Left colon (tissue), 2 donors: ENCODE results near the gene SFXN5. TPM values are rescaled to one million over a fixed set of nuclear protein-coding genes. Genes with fewer than 3 reads are reported as not detected.
A peak's percentile ranks its signal among the peaks of the same experiment; 100 is the strongest.

ENCODE experiments used
- ATAC-seq: fragments of 200-7000 bp; cut with Tn5 transposase; one replicate; pipeline ENCODE4 v1.9.1; 2020; ENCODE audit warnings: mild to moderate bottlenecking, moderate library complexity
- DNase-seq, 2 donors: peaks; one replicate each; pipeline ENCODE4 v3.0.0-alpha.2; 2020
- intact Hi-C, 2 donors: fragments of 100-400 bp; cut with DNase I in 1 of 2; cut with micrococcal nuclease in 1 of 2; formaldehyde crosslinking; loops; one replicate each; pipeline versions ENCODE4 v1.11.2 to v1.14.0; 2022; cut with DNase I, micrococcal nuclease
- total RNA-seq, 2 donors: library from RNA; stranded (reverse); fragmentation: NEBNext Ultra II Directional; extraction: Animal tissue kit (Norgen Biotek cat#: 25700); gene quantifications; one replicate each; pipeline ENCODE4 v1.2.1, GENCODE V29; 2021
- donor health status: DM: no; HTN: no; CAD: no.
- donor health status: DM: yes; HTN: yes; CAD: no.

SFXN5 gene
- total RNA-seq, 2 donors from 2014 or later: 19.9 to 20.5 TPM

GRCh38 chr2:72958542-72959385, 112.7 kb downstream of the SFXN5 start:
- DNase-seq: no peak
- no peak for ATAC-seq
- intact Hi-C loops: no loop called here

GRCh38 chr2:72956936-72957335, 114.6 kb downstream of the SFXN5 start:
- no peak for ATAC-seq
- intact Hi-C loops: no loop called here
- no peak for DNase-seq

- intact Hi-C loops: no loop called here
- ATAC-seq: no peak
- no peak for DNase-seq
Observed at GRCh38 chr2:72956050-72956395, 115.5 kb downstream of the SFXN5 start.

DNA sequence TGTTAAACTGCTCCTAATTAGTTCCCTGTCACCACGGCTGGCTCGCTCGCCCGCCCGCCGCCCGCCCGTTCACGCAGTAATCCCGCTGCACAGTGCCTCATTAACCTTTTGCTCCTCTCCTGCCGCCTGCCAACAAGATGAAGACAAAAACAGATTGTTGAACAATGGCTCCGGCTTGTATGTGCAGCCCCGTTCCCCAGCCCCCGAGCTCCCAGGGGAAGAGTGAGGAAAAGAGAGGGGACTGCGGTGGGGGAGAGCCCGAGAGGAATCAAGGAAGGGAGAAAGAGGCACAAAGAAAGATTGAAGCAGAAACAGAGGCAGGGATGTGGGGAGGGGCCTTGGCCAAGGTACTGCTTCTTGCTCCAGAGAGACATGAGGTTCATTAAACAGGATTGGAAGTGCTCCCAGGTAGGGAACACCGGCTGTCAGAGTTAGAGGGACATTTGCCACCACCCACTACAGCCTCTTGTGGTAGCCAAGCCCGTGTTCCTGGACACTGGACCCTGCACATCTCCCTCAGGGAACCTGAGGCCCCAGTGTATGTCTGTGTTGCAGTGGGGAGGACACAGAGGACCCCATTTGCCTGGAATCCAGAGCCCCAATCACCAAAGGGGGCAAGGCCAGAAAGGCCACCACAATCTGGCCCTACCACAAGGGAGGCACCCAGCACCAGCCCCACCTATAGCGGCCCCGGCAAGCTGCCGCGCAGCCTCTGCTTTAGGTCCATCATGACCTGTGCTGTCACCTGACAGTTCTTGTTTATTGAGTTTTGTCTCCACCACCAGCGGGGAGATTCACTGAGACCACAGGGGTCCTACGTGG, 116.1 kb downstream of the SFXN5 start:
- DNase-seq (no peak), ATAC-seq (no peak)
- intact Hi-C loops: no loop called here

- ATAC-seq (no peak), DNase-seq (no peak)
- intact Hi-C loops: no loop called here
Observed at GRCh38 chr2:72954376-72955227, 116.9 kb downstream of the SFXN5 start.

GRCh38 chr2:72953976-72954375, 117.5 kb downstream of the SFXN5 start:
- intact Hi-C loops: no loop called here
- DNase-seq (no peak), ATAC-seq (no peak)

- no peak for DNase-seq
- intact Hi-C loops: no loop called here
- ATAC-seq: no peak
Observed at GRCh38 chr2:72953528-72953927, 118.0 kb downstream of the SFXN5 start.

GRCh38 chr2:72952961-72953360, 118.6 kb downstream of the SFXN5 start:
- ATAC-seq: no peak
- DNase-seq: no peak
- intact Hi-C loops: no loop called here

DNA sequence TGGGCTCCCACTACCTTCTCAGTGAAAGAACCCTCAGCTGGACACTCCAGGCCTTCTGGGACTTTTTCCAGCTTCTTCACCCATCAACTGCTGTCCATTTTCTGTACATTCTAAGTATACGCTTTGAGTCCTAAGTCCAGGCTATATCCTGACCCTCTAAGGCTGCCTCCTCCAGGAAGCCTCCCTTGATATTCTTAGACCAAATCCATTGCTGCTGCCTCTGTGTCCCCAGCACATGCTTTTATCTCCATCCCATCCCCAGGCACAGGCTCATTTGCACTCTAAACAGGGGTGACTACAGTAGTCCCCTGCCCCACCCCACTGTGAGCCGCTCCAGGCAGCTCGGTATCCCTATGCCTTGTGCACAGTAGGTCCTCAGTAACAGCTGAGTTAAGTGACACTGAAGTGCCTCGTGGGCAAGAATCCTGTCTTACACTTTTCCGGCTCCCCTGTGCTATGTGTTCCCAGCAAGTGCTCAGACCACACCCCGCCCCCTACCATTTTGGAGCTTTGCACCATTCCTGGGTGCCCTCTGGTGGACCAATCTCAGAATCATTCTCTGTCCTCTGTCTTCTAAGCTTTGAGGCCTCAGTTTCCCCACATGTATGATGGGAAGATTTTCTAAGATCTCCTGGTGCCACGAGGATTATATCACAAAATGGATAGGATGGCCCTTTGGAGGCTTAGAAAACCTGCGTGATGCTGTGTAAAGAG, 119.2 kb downstream of the SFXN5 start:
- ATAC-seq: no peak
- intact Hi-C loops: no loop called here
- DNase-seq: no peak

DNA sequence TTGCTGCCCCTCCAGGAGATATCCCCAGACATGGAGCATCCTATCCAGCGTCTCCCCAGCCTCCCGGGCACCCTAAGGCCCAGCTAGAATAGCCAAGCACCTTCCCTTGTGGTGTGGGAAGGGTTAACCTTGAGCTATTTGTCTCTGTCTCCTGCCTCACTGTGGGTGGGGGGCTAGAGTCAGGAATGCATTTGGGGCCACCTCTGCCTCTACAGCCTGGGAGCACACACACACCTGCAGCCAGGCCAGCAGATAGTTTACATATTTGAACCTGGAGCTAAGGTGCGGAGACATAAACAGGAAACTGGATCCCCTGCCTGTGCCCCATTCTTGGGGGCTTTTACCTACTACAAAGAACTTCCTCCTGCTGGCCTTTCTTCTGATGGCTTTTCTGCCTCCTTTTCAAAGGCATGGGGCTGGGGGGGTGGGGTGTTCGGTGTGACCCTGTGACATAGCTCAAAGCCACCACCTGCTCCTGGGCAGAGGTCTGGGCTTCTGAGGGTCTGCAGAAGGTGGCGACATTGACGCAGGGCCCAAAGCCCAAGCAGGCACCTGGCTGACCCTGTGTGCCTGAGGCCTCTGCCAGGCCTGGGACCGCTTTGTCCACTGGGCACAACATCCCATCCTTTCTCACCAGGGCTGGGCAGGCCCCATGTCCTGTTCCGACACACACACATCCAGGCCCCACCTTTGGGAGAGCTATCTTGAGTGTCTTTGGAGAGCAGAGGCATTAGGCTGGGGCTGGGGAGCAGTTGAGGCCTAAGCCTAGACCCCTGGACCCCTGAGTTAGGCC, 120.0 kb downstream of the SFXN5 start:
- no peak for DNase-seq
- intact Hi-C loops: no loop called here
- ATAC-seq: no peak

- ATAC-seq (peak; percentile 75), DNase-seq (no peak)
- intact Hi-C loops: no loop called here
Observed at GRCh38 chr2:72950558-72951255, 120.8 kb downstream of the SFXN5 start.

DNA sequence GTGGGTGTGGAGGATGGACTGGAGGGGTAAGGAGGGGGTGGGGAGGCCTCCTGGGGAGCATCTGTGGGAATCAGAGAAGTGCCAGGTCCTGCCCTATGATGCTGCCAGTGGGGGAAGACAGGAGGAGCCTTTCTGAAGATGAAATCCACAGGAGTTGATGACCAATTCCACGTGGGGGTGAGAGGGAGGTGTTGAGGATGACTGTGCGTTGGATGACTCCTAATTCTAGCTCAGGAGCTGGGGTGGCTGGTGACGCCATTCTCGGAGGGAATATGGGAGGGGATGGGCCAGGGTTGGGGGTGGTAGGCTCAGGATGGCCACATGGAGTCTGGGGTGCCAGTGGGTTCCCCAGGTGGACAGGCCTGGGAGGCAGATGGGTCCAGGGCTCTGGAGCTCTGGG, 121.9 kb downstream of the SFXN5 start:
- intact Hi-C loops: no loop called here
- no peak for ATAC-seq

GRCh38 chr2:72949045-72949444, 122.5 kb downstream of the SFXN5 start:
- DNase-seq: no peak
- peak; percentile 79 for ATAC-seq
- intact Hi-C loops: no loop called here

More for the DNA sequence above, 121.9 kb downstream of the SFXN5 start:
- no peak for DNase-seq

GRCh38 chr2:72947952-72948830, 123.3 kb downstream of the SFXN5 start:
- ATAC-seq: no peak
- DNase-seq: no peak
- intact Hi-C loops: no loop called here

DNA sequence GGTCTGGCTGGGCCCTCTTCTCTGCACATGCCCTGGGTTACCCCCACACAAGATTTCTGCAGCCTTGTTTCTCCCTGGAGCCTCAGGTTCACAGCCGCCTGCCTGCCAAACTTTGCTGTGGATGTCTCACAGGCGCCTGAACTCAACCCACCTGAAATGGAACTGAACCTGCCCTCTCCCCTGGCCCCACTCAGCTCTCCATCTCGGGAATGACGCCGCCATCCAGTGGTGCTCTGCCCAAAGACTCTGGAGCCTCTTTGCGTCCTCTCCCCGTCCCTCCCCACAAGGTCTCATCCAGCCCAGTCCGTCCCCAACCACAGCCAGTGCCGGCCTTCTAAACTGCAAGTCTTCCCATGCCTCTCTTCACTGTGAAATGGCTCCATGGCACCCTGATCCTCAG, 125.0 kb downstream of the SFXN5 start:
- ATAC-seq: no peak
- intact Hi-C loops: no loop called here
- DNase-seq: no peak

- no peak for ATAC-seq
- DNase-seq: no peak
- intact Hi-C loops: no loop called here
Observed at GRCh38 chr2:72945450-72946019, 126.0 kb downstream of the SFXN5 start.
